NT2/D1 (cell line): ENCODE results near the gene ZBED3.

Source experiments
- DNase-seq: peaks from one replicate; pipeline ENCODE4 v3.0.0-alpha.2; 2011; ENCODE audit warnings: low read depth, low spot score
- H3K27me3 ChIP-seq: 2 replicates; pipeline ENCODE4 v1.6.0; 2011; ENCODE audit warnings: mild to moderate bottlenecking; ENCODE audit not compliant: insufficient read length, insufficient read depth
- H3K36me3 ChIP-seq: 2 replicates; pipeline ENCODE4 v1.6.1; 2011; ENCODE audit warnings: mild to moderate bottlenecking, low read length, mixed read lengths; ENCODE audit not compliant: insufficient read depth, insufficient read length
- H3K4me1 ChIP-seq: 2 replicates; pipeline ENCODE4 v1.5.1; 2011; ENCODE audit not compliant: insufficient read depth, insufficient read length
- H3K4me3 ChIP-seq: 2 replicates; pipeline ENCODE4 v1.5.1; 2011; ENCODE audit warnings: low read depth; ENCODE audit not compliant: insufficient read length
- H3K9ac ChIP-seq: 2 replicates; pipeline ENCODE4 v1.6.0; 2011; ENCODE audit warnings: low read depth; ENCODE audit not compliant: insufficient read length
- H3K9me3 ChIP-seq: 2 replicates; pipeline ENCODE4 v1.5.1; 2011; ENCODE audit warnings: mild to moderate bottlenecking, low read length; ENCODE audit not compliant: insufficient read depth
- SUZ12 ChIP-seq: IDR thresholded peaks from 2 replicates; pipeline ENCODE4 v1.6.1; 2011; ENCODE audit not compliant: insufficient read length, insufficient read depth; ENCODE audit errors: extremely low read depth
- YY1 ChIP-seq: IDR thresholded peaks from 2 replicates; pipeline ENCODE4 v1.6.1; 2011; ENCODE audit not compliant: insufficient read length, insufficient read depth
- ZNF274 ChIP-seq: IDR thresholded peaks from 2 replicates; pipeline ENCODE4 v1.6.1; 2011; ENCODE audit warnings: mild to moderate bottlenecking, low read depth, low read length

Gene ZBED3, protein sequence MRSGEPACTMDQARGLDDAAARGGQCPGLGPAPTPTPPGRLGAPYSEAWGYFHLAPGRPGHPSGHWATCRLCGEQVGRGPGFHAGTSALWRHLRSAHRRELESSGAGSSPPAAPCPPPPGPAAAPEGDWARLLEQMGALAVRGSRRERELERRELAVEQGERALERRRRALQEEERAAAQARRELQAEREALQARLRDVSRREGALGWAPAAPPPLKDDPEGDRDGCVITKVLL

GRCh38 chr5:77086689-77087483, at the start of gene ZBED3:
Gene ZBED3 (minus strand): TSS chr5:77087285. CDS start chr5:77077878, 9,407 bp downstream.
- Histone ChIP-seq H3K27me3 (no peaks in the 10 kb centered on the region), H3K9me3 (0 out of 2 replicates have a peak, but pooled peaks cover 6% of the 10 kb centered on the region), H3K36me3 (no peaks in the 10 kb centered on the region), H3K4me1 (no peaks in the 10 kb centered on the region), H3K9ac (peak within 1 kb of the TSS; percentile 85), H3K4me3 (peak within 1 kb of the TSS; percentile 71)
- TF ChIP-seq YY1 (no peak), ZNF274 (no peak)
- no peak for DNase-seq

DNA sequence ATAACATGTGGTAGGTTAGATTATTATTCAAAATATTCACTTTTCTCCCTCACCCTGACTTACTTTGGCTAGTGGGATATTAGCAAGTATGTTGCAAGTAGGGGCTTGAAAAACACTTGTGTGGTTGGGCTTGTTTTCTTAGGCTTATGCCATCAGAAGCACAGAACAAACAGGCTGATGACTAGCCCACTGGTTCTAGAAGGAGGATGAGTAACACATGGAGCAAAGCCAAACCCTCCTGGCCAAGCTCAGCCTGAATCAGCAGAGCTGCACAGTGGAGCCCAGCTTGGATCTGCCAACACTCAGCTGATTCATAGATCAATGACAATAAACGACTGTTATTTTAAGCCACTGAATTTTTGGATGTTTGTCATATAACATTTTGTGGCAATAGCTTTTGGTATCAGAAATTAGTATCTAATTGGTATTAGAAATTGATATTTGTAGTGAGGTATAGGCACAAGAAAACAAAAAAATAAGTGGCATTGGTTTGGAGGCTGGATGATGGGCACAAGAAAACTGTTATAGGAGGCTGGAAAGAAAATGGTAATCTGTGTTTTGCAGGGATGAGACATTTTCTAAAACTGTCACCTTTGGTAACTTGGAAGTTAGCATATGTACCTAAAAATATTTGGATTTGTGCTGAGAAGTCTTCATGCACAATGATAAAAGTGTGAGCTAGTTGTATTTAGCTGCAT, 46.1 kb upstream of the ZBED3 start:
- no peak for DNase-seq
- Histone ChIP-seq H3K4me3 (no peak overlapping the region), H3K27me3 (no peaks in the 10 kb centered on the region), H3K36me3 (no peaks in the 10 kb centered on the region), H3K9me3 (no peaks in the 10 kb centered on the region), H3K4me1 (no peaks in the 10 kb centered on the region), H3K9ac (no peak overlapping the region)
- TF ChIP-seq YY1, result no peak
- TF ChIP-seq ZNF274, result no peak
- TF ChIP-seq SUZ12, result no peak

- Histone ChIP-seq H3K27me3 (no peaks in the 10 kb centered on the region), H3K4me1 (no peaks in the 10 kb centered on the region), H3K9me3 (no peaks in the 10 kb centered on the region), H3K36me3 (no peaks in the 10 kb centered on the region), H3K9ac (no peak overlapping the region), H3K4me3 (no peak overlapping the region)
- TF ChIP-seq ZNF274, result no peak
- no peak for TF ChIP-seq YY1
- TF ChIP-seq SUZ12, result no peak
- DNase-seq, result no peak
Observed at GRCh38 chr5:77131361-77131760, 44.3 kb upstream of the ZBED3 start.

DNA sequence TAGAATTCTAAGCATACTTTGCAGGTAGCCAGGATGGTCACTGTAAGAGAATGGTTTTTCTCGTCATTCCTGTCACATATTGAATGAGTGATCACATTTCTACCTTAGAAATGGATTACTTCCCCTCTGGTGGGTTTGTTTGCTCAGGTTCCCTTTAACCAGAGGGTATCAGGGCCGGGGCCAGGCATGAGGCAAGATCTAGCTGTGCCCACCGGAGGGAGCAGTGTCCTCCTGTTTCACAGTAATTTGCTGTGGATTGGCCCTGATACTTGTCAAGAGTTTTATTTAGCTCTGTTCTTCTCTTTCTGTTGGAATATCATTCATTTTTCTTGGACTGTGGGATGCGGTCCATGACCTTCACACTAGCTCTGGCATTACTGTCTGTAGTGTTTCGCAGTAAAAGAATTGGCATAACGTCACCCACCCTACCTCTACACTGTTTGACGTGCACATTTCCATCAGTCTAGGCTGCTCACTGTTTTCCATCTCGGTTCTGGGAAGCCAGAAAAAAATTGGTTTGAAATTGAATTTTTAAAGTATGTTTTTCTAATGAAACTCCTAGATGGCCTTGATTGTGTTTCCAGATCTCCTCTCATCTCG, 42.4 kb upstream of the ZBED3 start:
- Histone ChIP-seq H3K4me1 (no peaks in the 10 kb centered on the region), H3K4me3 (no peak overlapping the region), H3K9me3 (no peaks in the 10 kb centered on the region), H3K36me3 (no peaks in the 10 kb centered on the region), H3K9ac (no peak overlapping the region), H3K27me3 (no peaks in the 10 kb centered on the region)
- peak; percentile 23 for DNase-seq
- no peak for TF ChIP-seq YY1
- TF ChIP-seq SUZ12, result no peak
- no peak for TF ChIP-seq ZNF274

DNA sequence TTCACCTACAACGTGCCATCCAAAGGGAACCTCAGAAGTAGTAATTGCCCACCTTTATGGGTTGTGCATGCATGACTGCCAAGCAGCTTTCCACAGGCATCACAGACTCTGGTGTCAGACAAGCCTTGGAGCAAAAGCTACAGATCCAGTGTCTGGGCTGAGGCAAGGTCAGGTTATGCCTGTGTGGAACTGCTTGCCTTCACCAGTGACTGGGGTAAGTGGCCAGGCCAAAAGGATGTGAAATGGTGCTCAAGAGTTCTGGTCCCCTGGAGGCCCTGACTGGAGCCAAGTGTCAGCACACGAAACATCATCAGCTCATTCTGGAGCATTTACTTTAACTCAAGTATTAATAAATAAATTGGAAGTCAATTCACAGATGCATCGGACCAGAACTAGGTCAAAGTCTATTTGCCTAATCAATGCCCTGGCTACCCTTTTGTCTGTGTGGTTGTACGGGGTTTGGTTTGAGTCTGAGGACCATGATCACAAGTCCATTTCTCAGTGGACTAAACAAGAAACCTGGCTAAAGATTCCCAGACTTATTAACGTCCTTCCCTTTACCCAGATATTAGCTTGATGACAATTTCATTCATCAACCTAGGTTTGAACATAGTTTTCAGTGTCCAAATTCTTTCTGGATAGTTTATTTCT, 41.5 kb upstream of the ZBED3 start:
- no peaks in the 10 kb centered on the region for H3K36me3 ChIP-seq
- no peaks in the 10 kb centered on the region for H3K27me3 ChIP-seq
- TF ChIP-seq YY1 (no peak), SUZ12 (no peak), ZNF274 (no peak)
- no peak for DNase-seq
- H3K4me3 ChIP-seq, result no peak overlapping the region
- no peaks in the 10 kb centered on the region for H3K4me1 ChIP-seq
- H3K9ac ChIP-seq, result no peak overlapping the region
- H3K9me3 ChIP-seq, result no peaks in the 10 kb centered on the region

DNA sequence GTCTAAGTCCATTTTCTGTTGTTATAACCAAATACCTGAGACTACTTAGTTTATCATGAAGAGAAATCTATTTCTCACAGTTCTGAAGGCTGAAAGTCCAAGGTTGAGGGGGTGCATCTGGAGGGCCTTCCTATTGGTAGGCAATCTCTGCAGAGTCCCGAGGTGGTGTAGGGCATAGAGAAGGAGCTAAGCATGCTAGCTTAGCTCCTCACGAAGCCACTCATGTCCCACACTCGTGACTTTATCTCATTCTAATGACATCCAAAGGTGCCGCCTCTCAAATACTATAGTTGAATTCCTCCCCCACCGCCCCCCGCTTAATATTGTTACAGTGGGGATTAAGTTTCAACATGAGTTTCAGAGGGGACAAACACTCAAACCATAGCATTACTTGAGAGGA, 36.0 kb upstream of the ZBED3 start:
- DNase-seq, result no peak
- Histone ChIP-seq H3K4me3 (no peak overlapping the region), H3K9me3 (no peaks in the 10 kb centered on the region), H3K27me3 (no peaks in the 10 kb centered on the region), H3K9ac (no peak overlapping the region), H3K4me1 (no peaks in the 10 kb centered on the region), H3K36me3 (no peaks in the 10 kb centered on the region)
- TF ChIP-seq YY1, result no peak
- no peak for TF ChIP-seq ZNF274
- no peak for TF ChIP-seq SUZ12
